Astrocyte (in vitro differentiated cells and primary cell): ENCODE measurements around the gene PADI6. TPM values are rescaled to one million over a fixed set of nuclear protein-coding genes. Genes with fewer than 3 reads are reported as not detected.

Source experiments
- DNase-seq: peaks from one replicate; pipeline ENCODE4 v3.0.0-alpha.2; 2010; ENCODE audit warnings: low read depth
- FAIRE-seq: peaks from 2 replicates; lab custom pipeline; 2011; peaks lifted over from hg19 to GRCh38; lab: Jason Lieb, UNC
- H2AFZ ChIP-seq: 2 replicates; pipeline ENCODE4 v1.6.0; 2012; ENCODE audit warnings: low read depth, low read length, inconsistent platforms
- H3K27ac ChIP-seq: 2 replicates; pipeline ENCODE4 v1.5.1; 2011; ENCODE audit warnings: low read depth, low read length, inconsistent platforms
- H3K27me3 ChIP-seq: 2 replicates; pipeline ENCODE4 v1.6.0; 2011; ENCODE audit warnings: low read length, inconsistent platforms; ENCODE audit not compliant: insufficient read depth
- H3K36me3 ChIP-seq: 2 replicates; pipeline ENCODE4 v1.5.1; 2011; ENCODE audit warnings: low read length, inconsistent platforms; ENCODE audit not compliant: insufficient read depth
- H3K4me1 ChIP-seq: 2 replicates; pipeline ENCODE4 v1.5.1; 2011; ENCODE audit warnings: low read length, inconsistent platforms; ENCODE audit not compliant: insufficient read depth
- H3K4me2 ChIP-seq: 2 replicates; pipeline ENCODE4 v1.6.0; 2012; ENCODE audit warnings: low read length, inconsistent platforms
- H3K4me3 ChIP-seq: 2 replicates; pipeline ENCODE4 v1.5.1; 2011; ENCODE audit warnings: low read depth, mild to moderate bottlenecking, low read length, inconsistent platforms; ENCODE audit not compliant: insufficient read depth
- H3K79me2 ChIP-seq: 2 replicates; pipeline ENCODE4 v1.6.0; 2012; ENCODE audit warnings: mild to moderate bottlenecking, low read length, inconsistent platforms; ENCODE audit not compliant: insufficient read depth
- H3K9ac ChIP-seq: 2 replicates; pipeline ENCODE4 v1.6.0; 2012; ENCODE audit warnings: mild to moderate bottlenecking, low read length, inconsistent platforms
- H3K9me3 ChIP-seq: 2 replicates; pipeline ENCODE4 v1.5.1; 2012; ENCODE audit warnings: low read depth, mild to moderate bottlenecking, low read length, inconsistent platforms; ENCODE audit not compliant: insufficient read depth
- H4K20me1 ChIP-seq: 2 replicates; pipeline ENCODE4 v1.6.0; 2012; ENCODE audit warnings: low read length, inconsistent platforms; ENCODE audit not compliant: insufficient read depth
- H3K27ac Mint-ChIP-seq: one replicate; pipeline ENCODE4 v1.8.0; 2021; ENCODE audit warnings: mild to moderate bottlenecking, mixed read lengths; ENCODE audit not compliant: unreplicated experiment
- H3K27me3 Mint-ChIP-seq: one replicate; pipeline ENCODE4 v1.8.0; 2021; ENCODE audit warnings: low read depth, mixed read lengths; ENCODE audit not compliant: unreplicated experiment
- H3K36me3 Mint-ChIP-seq: one replicate; pipeline ENCODE4 v1.8.0; 2021; ENCODE audit warnings: low read depth, mixed read lengths; ENCODE audit not compliant: unreplicated experiment
- H3K4me1 Mint-ChIP-seq: one replicate; pipeline ENCODE4 v1.8.0; 2021; ENCODE audit warnings: low read depth, mixed read lengths; ENCODE audit not compliant: unreplicated experiment
- H3K4me3 Mint-ChIP-seq: one replicate; pipeline ENCODE4 v1.8.0; 2021; ENCODE audit warnings: mild to moderate bottlenecking, moderate library complexity, mixed read lengths; ENCODE audit not compliant: unreplicated experiment
- H3K9me3 Mint-ChIP-seq: one replicate; pipeline ENCODE4 v1.8.0; 2021; ENCODE audit warnings: mild to moderate bottlenecking, mixed read lengths; ENCODE audit not compliant: unreplicated experiment
- CTCF ChIP-seq: IDR thresholded peaks from 2 replicates; pipeline ENCODE4 v1.5.1; 2011; ENCODE audit warnings: low read depth, mild to moderate bottlenecking, inconsistent platforms, low read length, moderate library complexity; ENCODE audit not compliant: insufficient read depth
- EZH2 ChIP-seq: IDR thresholded peaks from 2 replicates; pipeline ENCODE4 v1.6.1; 2012; ENCODE audit warnings: mild to moderate bottlenecking, low read length, inconsistent platforms; ENCODE audit not compliant: insufficient read depth
- total RNA-seq: library from RNA; stranded (reverse); gene quantifications from 2 replicates; pipeline ENCODE4 v1.2.1, GENCODE V29; 2021

Gene PADI6
- total RNA-seq, 1 donor from 2014 or later, result not detected

- H3K79me2 ChIP-seq, result peaks cover 7% of the 10 kb centered on the region
- Mint-ChIP-seq H3K36me3 (peaks cover 25% of the 10 kb centered on the region), H3K9me3 (no peaks in the 10 kb centered on the region), H3K4me3 (no peak overlapping the region), H3K27ac (no peak overlapping the region), H3K4me1 (no peaks in the 10 kb centered on the region), H3K27me3 (no peaks in the 10 kb centered on the region)
- TF ChIP-seq CTCF (no peak), EZH2 (no peak)
- no peak for DNase-seq
- H3K4me2 ChIP-seq, result no peak overlapping the region
- H4K20me1 ChIP-seq, result peaks cover 68% of the 10 kb centered on the region
- no peaks in the 10 kb centered on the region for H3K27me3 ChIP-seq
- peaks cover 40% of the 10 kb centered on the region for H3K36me3 ChIP-seq
- no peaks in the 10 kb centered on the region for H3K9me3 ChIP-seq
- H3K4me1 ChIP-seq, result no peaks in the 10 kb centered on the region
- H2AFZ ChIP-seq, result no peak overlapping the region
- H3K4me3 ChIP-seq, result no peak overlapping the region
- H3K9ac ChIP-seq, result no peak overlapping the region
- no peak for FAIRE-seq
- no peak overlapping the region for H3K27ac ChIP-seq
Observed at GRCh38 chr1:17409391-17409811, 37.4 kb downstream of the PADI6 start.

DNA sequence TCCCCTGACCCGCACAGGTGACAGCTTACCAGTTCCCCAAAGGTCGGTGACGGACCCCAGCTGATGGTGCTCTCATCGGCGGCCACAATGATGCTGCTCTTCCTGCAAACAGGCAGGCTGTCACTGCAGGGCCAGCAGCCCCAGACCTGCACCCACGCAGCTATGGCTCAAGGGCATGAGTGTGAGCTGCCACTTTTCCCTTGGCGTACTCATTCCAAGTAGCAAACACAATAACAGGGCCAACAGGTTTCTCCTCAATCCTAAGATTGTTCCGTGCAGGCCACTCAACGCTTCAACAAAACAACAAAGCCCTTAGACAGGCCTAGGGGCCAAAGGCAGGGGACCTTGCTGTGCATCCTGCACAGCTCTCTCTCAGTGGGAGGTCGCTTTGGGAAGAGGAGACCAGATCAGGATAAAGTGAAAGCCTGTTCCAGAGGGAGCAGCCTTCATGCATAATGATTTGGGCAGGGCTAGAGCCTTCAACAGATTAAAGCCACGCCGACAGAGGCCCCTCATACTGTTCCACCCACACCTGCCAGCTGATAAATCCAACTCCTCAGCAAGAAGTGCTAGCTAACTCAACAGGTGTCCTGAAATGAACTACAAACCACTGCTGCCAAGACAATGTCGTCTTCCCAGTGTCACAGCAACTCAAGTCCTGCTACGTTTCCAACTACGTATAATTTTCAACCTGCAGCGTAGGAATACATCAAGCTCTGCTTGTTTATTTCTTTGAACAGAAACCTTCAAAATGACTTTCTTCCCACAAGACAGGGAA is 40.3 kb downstream of the PADI6 start:
- FAIRE-seq, result no peak
- no peak overlapping the region for H3K4me3 Mint-ChIP-seq

More for the DNA sequence above, 40.3 kb downstream of the PADI6 start:
- H3K9ac ChIP-seq, result no peak overlapping the region
- H2AFZ ChIP-seq, result no peak overlapping the region
- TF ChIP-seq EZH2 (no peak), CTCF (no peak)
- no peak overlapping the region for H3K4me2 ChIP-seq
- Mint-ChIP-seq H3K27me3 (no peaks in the 10 kb centered on the region), H3K9me3 (no peaks in the 10 kb centered on the region), H3K27ac (no peak overlapping the region), H3K36me3 (peaks cover 35% of the 10 kb centered on the region), H3K4me1 (no peaks in the 10 kb centered on the region)
- H3K36me3 ChIP-seq, result peaks cover 65% of the 10 kb centered on the region
- peaks cover 19% of the 10 kb centered on the region for H3K79me2 ChIP-seq
- H4K20me1 ChIP-seq, result peaks cover 65% of the 10 kb centered on the region
- H3K9me3 ChIP-seq, result no peaks in the 10 kb centered on the region
- no peaks in the 10 kb centered on the region for H3K27me3 ChIP-seq
- no peaks in the 10 kb centered on the region for H3K4me1 ChIP-seq
- H3K4me3 ChIP-seq, result no peak overlapping the region
- H3K27ac ChIP-seq, result no peak overlapping the region
- DNase-seq, result no peak
